ENCODE measurements around the gene SORL1-AS1.

- TF ChIP-seq EZH2 (IDR thresholded peaks at IDR 0.05): no peak
- TF ChIP-seq POLR2AphosphoS5 (IDR thresholded peaks at IDR 0.05; ENCODE audit: borderline replicate concordance, low read depth, low read length): no peak
Measured at GRCh38 chr11:121461843-121462242, 9.1 kb upstream of the SORL1-AS1 start.

Measured in SK-N-MC (cell line).